HG03469 (cell line): ENCODE measurements around the gene CPNE7.

ENCODE experiments used
- ATAC-seq: cut with Tn5 transposase; IDR thresholded peaks from one replicate; pipeline ENCODE4 v1.9.1; 2021; ENCODE audit warnings: mild to moderate bottlenecking, moderate library complexity, moderate number of reproducible peaks; ENCODE audit not compliant: unreplicated experiment

CPNE7 gene

GRCh38 chr16:89548344-89549006 is 27.1 kb upstream of the CPNE7 start:
- no peak for ATAC-seq

- no peak for ATAC-seq
These were observed 26.4 kb upstream of the CPNE7 start for GRCh38 chr16:89549007-89549700.

- ATAC-seq, result no peak
These were observed 25.0 kb upstream of the CPNE7 start for GRCh38 chr16:89550421-89551007.

- ATAC-seq, result no peak
These were observed 23.2 kb upstream of the CPNE7 start for GRCh38 chr16:89552329-89552728.

- no peak for ATAC-seq
These were observed 22.6 kb upstream of the CPNE7 start for GRCh38 chr16:89552913-89553312.

- ATAC-seq, result no peak
These were observed 21.8 kb upstream of the CPNE7 start for GRCh38 chr16:89553733-89554132.

GRCh38 chr16:89554343-89554742 is 21.2 kb upstream of the CPNE7 start:
- no peak for ATAC-seq

GRCh38 chr16:89555265-89555664 is 20.3 kb upstream of the CPNE7 start:
- ATAC-seq, result no peak

GRCh38 chr16:89555780-89556179 is 19.8 kb upstream of the CPNE7 start:
- ATAC-seq, result no peak

- no peak for ATAC-seq
These were observed 18.5 kb upstream of the CPNE7 start for GRCh38 chr16:89556750-89557689.

GRCh38 chr16:89557690-89558490 is 17.7 kb upstream of the CPNE7 start:
- no peak for ATAC-seq

- ATAC-seq, result peak; percentile 69
These were observed 15.0 kb upstream of the CPNE7 start, which contains the start of gene RPL13 for GRCh38 chr16:89560378-89561141. RPL13 (plus strand) TSS chr16:89560682; CDS start chr16:89560960, 278 bp downstream.

- no peak for ATAC-seq
These were observed 14.2 kb upstream of the CPNE7 start for GRCh38 chr16:89561142-89561883.

GRCh38 chr16:89561884-89562599 is 13.5 kb upstream of the CPNE7 start:
- ATAC-seq, result no peak

GRCh38 chr16:89562939-89563338 is 12.6 kb upstream of the CPNE7 start:
- no peak for ATAC-seq

- ATAC-seq, result no peak
These were observed 11.7 kb upstream of the CPNE7 start for GRCh38 chr16:89563639-89564392.

- no peak for ATAC-seq
These were observed 10.9 kb upstream of the CPNE7 start for GRCh38 chr16:89564476-89565255.
